ENCODE data around the gene FBL.
"Not testable (repeated sequence)": the region's sequence is repeated elsewhere in the genome, so short reads cannot be mapped to it uniquely, and the experiment has no call there.

The FBL gene

GRCh38 chr19:39845933-39846677 is at the start of gene FBL:
TSS of gene FBL (minus strand) at chr19:39846379. CDS start at chr19:39846300, 79 bp downstream.
- DNase-seq, result peak; percentile 93

DNA sequence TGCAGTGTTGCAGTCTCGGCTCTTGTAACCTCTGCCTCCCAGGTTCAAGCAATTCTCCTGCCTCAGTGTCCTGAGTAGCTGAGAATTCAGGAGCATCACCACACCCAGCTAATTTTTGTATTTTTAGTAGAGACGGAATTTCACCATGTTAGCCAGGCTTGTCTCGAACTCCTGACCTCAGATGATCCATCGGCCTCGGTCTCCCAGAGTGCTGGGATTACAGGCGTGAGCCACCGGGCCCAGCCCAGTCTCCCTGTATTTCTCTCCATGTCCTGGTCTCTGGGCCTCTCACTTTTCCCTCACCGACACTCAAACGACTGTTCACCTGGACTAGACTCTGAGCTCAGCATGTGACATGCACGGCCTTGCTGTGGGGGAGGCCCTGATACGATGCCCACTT is 48.9 kb upstream of the FBL start:
- not testable (repeated sequence) for DNase-seq

GRCh38 chr19:39894236-39894606 is 48.0 kb upstream of the FBL start:
- not testable (repeated sequence) for DNase-seq

- DNase-seq, result peak; percentile 16
Measured at GRCh38 chr19:39893366-39894235, 47.4 kb upstream of the FBL start.

- DNase-seq, result not testable (repeated sequence)
Measured at GRCh38 chr19:39892506-39892902, 46.3 kb upstream of the FBL start.

DNA sequence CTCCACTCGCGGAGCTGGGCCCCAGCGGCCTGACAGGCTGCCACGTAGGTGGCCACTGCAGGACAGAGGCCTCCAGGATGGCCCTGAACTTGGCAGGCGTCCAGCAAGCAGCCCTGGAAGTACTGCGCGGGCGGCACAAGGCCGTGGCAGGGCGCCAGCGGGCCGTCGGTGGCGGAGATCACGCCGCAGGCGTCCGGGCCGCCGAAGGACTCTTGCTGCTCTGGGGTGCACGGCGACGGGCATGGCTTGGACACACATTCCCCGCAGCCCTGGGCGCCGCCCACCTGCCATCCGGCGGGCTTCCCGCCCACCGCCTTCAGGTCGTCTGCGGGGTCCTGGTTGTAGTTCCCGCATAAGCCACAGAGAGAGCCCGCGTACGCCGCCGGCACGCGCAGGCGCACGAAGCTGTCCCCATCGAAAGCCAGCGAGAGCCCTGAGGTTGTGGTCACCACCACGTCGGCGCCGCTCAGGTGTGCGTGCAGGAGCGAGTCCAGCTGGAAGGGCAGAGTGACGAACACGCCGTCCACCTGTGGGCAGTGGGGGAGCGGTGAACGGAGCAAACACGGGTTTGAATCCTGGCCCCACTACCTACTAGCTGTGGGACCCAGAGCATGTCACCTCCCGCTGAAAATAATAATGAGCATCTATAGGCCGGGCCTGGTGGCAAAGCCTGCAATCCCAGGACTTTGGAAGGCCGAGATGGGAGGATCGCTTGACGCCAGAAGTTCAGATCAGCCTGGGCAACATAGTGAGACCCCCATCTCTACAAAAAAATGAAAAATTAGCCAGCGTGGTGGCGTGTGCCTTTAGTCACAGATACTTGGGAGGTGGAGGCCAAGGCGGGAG is 45.7 kb upstream of the FBL start:
- not testable (repeated sequence) for DNase-seq

DNA sequence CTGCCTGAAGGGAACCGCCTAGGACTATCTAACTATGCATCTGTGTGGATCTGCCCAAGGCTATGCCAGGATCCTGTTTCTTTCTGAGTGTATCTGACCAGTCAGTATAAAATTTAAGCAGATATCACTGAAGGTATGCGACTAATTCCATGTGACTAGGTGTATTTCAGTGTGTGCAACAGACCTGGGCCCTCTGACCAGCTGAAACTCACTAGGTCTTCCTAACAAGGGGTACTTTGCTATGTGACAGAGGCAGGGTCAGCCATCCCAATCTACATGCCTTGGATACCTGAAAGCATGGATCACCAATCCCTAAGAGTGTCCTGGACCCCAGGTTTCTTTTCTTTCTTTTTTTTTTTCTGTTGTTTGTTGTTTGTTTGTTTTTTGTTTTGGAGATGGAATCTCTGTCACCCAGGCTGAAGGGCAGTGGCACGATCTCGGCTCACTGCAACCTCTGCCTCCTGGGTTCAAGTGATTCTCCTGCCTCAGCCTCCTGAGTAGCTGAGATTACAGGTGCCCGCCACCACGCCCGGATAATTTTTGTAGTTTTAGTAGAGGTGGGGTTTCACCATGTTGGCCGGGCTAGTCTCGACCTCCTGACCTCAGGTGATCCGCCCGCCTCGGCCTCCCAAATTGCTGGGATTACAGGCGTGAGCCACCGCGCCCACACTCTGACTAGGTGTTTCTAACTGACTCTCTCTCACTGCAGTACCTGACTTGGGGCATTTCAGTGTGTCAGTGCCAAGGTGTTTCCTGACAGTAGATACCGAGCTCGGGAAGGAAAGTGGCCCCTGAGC is 44.8 kb upstream of the FBL start:
- no peak for DNase-seq

GRCh38 chr19:39889872-39890754 is 43.9 kb upstream of the FBL start:
- not testable (repeated sequence) for DNase-seq

DNA sequence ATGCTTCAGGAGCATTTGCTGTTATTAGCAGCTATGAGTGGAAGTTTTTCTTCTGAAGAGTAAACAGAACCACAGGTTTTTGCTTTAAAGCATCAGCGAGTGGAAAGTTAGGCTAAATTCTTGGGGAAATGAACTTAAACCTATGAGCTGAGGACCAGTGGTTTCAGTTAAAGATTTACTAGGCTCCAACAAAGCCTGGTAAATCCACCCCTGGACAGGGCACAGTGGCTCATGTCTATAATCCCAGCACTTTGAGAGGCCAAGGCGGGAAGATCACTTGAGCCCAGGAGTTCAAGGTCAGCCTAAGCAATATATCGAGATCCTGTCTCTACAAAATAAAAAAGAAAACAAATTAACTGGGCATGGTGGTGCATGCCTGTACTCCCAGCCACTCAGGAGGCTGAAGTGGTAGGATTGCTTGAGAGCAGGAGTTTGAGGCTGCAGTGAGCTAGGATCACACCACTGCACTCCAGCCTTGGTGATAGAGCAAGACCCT is 41.3 kb upstream of the FBL start:
- not testable (repeated sequence) for DNase-seq

DNA sequence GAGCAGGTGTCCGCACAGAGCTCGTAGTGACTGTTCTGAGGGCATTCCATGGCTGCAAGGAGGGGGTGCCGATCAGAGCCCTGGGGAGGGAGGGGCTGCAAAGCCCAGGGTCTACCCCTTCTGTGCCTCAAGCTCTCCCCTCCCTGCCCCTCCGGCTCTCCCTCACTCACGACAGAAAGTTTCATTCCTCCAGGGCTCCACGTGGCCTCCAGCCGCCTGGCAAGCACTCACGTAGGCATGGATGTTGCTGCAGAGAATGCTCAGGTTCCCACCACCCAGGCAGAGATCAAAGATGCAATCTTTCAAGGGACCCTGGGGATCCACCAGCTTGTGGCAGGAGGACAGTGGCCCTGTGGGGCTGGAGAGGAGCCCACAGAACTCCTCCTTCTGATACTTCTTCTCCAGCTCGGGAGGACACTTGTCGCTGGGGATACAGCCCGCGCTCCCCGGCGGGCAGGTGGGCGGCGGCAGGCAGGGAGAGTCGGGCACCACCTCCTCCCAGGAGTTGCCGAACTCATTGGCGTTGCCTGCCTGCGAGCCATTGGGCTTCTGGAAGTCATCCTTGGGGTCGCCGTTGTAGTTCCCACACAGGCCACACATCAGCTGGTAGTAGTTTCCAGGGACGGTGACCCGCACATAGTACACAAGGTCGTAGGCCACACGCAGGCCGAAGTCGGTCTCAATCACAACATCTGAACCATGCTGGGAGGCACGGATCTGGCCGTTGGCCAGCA is 39.8 kb upstream of the FBL start:
- not testable (repeated sequence) for DNase-seq

DNA sequence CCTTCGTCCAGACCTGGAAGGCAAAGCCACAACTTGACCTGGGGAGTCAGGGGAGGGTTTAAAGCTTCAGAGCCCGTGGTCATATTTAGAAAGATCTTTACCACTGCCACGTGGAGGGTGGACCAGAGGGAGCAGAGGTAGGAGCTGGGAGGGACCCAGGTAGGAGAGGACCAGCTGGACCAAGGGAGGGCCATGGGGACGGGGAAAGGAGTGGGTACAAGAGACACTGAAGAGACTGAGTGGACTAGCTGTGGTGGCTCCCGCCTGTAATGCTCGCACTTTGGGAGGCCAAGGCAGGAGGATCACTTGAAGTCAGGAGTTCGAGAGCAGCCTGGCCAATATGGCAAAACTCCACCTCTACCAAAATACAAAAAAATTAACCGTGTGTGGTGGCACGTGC is 38.5 kb upstream of the FBL start:
- not testable (repeated sequence) for DNase-seq

DNA sequence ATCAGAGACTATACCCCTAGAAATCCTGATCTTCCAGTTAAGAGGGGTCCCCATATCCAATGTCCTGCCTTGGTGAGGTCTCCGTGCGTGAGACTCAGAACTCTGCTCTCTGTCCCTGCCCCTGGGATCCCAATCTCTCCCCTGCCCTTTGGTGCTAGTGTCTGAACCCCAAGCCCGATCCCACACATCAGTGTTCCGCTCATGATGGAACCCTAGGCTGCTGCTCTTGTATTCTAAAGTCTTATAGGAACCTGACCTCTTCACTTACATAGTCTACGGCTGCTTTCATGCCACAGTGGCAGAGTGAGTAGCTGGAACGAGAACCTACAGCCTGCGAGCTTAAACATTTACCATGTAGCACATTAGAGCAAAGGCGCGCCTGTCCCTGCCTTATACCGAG is 36.5 kb upstream of the FBL start:
- DNase-seq, result not testable (repeated sequence)

DNA sequence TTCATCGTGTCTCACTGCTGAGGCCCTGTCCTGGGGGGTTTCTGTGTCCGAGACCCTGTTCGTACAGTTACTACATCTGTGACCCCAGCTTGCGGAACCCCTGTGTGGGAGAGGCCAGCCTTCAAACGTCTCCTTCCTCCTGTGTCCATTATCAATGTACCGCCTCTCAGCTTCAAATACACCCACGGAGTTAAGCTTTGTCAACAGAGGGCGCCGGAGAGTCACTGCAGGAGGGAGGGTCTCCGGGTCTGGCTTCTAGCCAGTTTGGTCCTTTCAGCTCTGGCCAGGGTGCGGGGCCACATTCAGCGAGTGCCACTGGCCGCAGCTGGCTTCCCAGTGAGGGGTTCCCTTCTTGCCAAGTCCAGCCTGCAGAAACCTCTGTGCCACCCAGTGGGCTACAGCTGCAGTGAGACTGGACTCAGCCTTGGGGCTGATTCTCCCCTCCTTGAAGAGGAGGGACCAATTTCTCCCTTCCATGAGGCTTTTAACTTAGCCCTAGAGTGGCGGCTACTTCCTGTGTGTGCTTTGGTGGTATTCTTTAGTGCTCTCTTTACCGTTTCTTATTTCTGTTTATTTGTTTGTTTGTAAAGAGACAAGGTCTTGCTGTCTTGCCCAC is 35.4 kb upstream of the FBL start:
- not testable (repeated sequence) for DNase-seq

DNA sequence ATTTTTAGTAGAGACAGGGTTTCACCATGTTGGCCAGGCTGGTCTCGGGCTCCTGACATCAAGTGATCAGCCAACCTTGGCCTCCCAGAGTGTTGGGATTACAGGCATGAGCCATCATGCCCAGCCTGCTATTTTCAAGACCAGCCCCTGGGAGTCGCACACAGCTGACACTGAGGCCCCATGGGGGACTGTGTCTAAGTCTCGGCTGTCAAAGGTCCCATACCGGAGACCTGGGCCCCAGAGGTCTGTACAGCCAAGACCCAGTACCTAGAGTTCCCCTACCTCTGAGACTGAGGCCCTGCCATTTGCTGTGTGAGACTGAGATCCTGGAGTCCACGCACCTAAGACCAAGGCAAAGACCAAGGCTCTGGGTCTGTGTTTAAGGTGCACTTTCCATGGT is 34.1 kb upstream of the FBL start:
- not testable (repeated sequence) for DNase-seq

GRCh38 chr19:39879796-39880195 is 33.6 kb upstream of the FBL start:
- not testable (repeated sequence) for DNase-seq

GRCh38 chr19:39878866-39879265 is 32.7 kb upstream of the FBL start:
- not testable (repeated sequence) for DNase-seq

DNA sequence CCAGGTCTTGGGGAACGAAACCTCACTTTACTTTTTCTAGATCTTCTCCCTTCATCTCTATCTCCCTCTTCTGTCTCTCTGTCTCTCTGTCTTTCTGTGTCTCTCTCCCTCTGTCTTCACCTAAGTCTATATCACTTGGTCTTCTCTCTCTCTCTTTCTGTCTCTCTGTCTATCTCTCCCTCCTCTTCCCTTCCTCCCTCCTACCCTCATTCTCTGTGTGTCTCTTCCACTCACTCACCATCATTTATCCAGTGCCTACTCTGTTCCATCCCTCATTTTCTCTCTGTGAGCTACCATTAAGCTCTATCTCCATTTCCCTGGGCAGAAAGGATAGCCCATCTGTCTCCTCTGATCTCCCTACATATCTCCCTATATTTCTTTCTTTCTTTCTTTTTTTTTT is 32.2 kb upstream of the FBL start:
- no peak for DNase-seq

DNA sequence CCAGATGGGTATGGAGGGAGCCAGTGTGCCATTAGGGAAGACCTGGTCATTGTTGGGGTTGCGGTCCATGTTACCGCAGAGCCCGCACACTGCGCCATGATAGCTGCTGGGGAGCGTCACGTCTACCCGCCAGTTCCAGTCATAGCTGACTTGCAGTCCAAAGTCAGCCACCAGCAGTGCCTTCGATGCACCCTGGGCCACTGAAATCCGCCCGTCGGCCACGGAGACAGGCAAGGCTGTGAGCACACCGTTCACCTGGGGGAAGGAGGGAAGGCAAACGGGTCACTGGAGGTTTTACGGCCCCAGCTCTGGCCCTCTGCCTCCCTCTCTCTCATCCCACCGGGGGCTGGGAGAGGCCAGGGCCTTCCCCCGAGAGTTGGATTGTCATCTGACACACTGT is 31.8 kb upstream of the FBL start:
- not testable (repeated sequence) for DNase-seq

DNA sequence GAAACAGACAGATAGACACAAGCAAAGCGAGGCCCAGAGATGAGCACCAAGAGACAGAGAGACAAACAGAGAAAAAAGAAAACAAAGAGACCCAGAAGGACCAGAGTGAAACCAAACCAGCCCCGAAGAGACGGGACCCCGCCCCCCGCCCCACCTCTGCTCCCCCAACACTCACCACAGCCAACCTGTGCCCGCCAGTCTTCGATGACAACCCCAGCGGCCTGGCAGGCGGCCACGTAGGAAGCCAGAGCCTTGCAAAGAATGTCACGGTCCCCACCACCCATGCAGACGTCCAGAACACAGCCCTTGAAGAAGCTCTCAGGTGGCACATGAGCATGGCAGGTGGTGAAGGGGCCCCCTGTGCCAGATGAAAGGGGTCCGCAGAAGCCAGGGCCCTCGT is 31.3 kb upstream of the FBL start:
- DNase-seq, result not testable (repeated sequence)

DNA sequence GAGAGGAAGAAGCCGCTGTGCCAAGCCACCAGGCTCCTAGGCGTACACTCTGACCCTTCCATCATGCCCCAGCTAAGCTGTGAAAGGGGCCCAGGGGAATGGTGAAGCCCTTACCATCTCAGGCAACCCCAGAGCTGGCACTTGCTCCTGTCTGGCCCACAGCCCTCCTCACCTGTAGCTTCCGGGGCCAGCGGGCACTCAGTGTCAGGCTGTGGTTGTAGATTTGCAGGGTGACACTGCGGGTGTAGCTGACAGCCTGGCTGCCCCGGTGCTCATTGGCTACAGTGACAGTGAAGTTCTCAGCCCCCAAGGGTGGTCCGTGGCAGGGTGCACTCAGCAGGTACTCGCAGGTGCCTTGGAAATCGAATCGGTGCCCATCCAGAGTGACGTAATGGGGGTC is 30.3 kb upstream of the FBL start:
- DNase-seq, result not testable (repeated sequence)
